Lower leg skin (tissue), 4 donors: ENCODE measurements around the gene P4HA1. TPM values are rescaled to one million over a fixed set of nuclear protein-coding genes. Genes with fewer than 3 reads are reported as not detected.

Experiments used
- DNase-seq, 2 donors: peaks; one replicate each; pipeline ENCODE4 v3.0.0-alpha.2; 2019; ENCODE audit warnings: low spot score in 2 of 2
- H3K4me3 ChIP-seq: fragments of 200-600 bp; sonication (generic); 2 replicates; pipeline ENCODE4 v1.5.1; 2017; ENCODE audit warnings: mild to moderate bottlenecking, low read depth; ENCODE audit not compliant: poor library complexity, severe bottlenecking
- POLR2A ChIP-seq, 2 donors: fragments of 450-650 bp; IDR thresholded peaks; one replicate each; pipeline ENCODE4 v1.6.1; 2016 to 2017; ENCODE audit warnings: antibody characterized with exemption in 2 of 2, mild to moderate bottlenecking in 1 of 2, moderate library complexity in 1 of 2
- WGBS, 2 donors: methylation state at CpG; one replicate each; pipeline ENCODE4 v1.1.5; 2018; 5-methylcytosine and 5-hydroxymethylcytosine counted together
- intact Hi-C: fragments of 100-400 bp; cut with DNase I; formaldehyde crosslinking; loops from one replicate; pipeline ENCODE4 v1.15.0; 2023; ENCODE audit warnings: low total_unique reads
- total RNA-seq, 4 donors: library from RNA; depleted of rRNA; stranded (reverse); fragments of >200 nt; gene quantifications; one replicate each; pipeline ENCODE4 v1.1.0, GENCODE V29; 2016
- TF ChIP-seq, protein P1 (sequence below), 3 donors: fragments of 450-650 bp; IDR thresholded peaks; one replicate each; pipeline ENCODE4 v1.5.1; 2016; ENCODE audit warnings: antibody characterized with exemption in 3 of 3, mild to moderate bottlenecking in 3 of 3, moderate library complexity in 2 of 3

P4HA1 gene
- total RNA-seq, 4 donors from 2014 or later: 14.3 to 29.5 (median 20.5) TPM

DNA sequence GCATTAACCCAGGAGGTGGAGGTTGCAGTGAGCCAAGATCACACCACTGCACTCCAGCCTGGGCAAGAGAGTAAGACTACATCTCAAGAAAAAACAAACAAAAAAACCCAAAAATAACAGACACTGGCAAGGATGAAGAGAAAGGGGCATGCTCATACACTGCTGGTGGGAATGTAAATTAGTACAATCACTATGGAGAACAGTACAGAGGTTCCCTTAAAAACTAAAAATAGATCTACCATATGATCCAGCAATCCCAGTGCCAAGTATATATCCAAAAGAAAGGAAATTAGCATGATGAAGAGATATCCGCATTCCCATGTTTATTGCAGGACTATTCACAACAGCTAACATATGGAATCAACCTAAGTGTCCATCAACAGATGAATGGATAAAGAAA lies 75.6 kb downstream of the P4HA1 start:
- intact Hi-C loops: no loop called here
- 78 to 87% methylated on average over 1 of the region's 1 CpG for whole genome bisulfite sequencing, 2 donors
- no peak overlapping the region for H3K4me3 ChIP-seq
- no peak for DNase-seq
- TF ChIP-seq, protein P1, sequence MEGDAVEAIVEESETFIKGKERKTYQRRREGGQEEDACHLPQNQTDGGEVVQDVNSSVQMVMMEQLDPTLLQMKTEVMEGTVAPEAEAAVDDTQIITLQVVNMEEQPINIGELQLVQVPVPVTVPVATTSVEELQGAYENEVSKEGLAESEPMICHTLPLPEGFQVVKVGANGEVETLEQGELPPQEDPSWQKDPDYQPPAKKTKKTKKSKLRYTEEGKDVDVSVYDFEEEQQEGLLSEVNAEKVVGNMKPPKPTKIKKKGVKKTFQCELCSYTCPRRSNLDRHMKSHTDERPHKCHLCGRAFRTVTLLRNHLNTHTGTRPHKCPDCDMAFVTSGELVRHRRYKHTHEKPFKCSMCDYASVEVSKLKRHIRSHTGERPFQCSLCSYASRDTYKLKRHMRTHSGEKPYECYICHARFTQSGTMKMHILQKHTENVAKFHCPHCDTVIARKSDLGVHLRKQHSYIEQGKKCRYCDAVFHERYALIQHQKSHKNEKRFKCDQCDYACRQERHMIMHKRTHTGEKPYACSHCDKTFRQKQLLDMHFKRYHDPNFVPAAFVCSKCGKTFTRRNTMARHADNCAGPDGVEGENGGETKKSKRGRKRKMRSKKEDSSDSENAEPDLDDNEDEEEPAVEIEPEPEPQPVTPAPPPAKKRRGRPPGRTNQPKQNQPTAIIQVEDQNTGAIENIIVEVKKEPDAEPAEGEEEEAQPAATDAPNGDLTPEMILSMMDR (IDR thresholded peaks at IDR 0.05): no peak
- no peak for TF ChIP-seq POLR2A (IDR thresholded peaks at IDR 0.05)

GRCh38 chr10:73019100-73019499 lies 77.6 kb downstream of the P4HA1 start:
- WGBS, 2 donors: 80 to 94% methylated on average over 1 of the region's 1 CpG
- no peak overlapping the region for H3K4me3 ChIP-seq
- DNase-seq: no peak
- intact Hi-C loops: no loop called here
- TF ChIP-seq, protein P1 (IDR thresholded peaks at IDR 0.05): no peak
- TF ChIP-seq POLR2A (IDR thresholded peaks at IDR 0.05): no peak

GRCh38 chr10:73018632-73019031 lies 78.0 kb downstream of the P4HA1 start:
- 100% methylated on average over 1 of the region's 1 CpG for WGBS, 2 donors

GRCh38 chr10:73017955-73018480 lies 78.6 kb downstream of the P4HA1 start:
- no peak for DNase-seq
- no peak overlapping the region for H3K4me3 ChIP-seq
- WGBS, 2 donors: 48 to 68% methylated on average over 2 of the region's 2 CpGs
- TF ChIP-seq POLR2A (IDR thresholded peaks at IDR 0.05): no peak
- TF ChIP-seq, protein P1 (IDR thresholded peaks at IDR 0.05): no peak
- intact Hi-C loops: no loop called here

More at GRCh38 chr10:73018632-73019031, 78.0 kb downstream of the P4HA1 start:
- no peak overlapping the region for H3K4me3 ChIP-seq
- no peak for DNase-seq
- no peak for TF ChIP-seq POLR2A (IDR thresholded peaks at IDR 0.05)
- TF ChIP-seq, protein P1 (IDR thresholded peaks at IDR 0.05): no peak
- intact Hi-C loops: no loop called here

DNA sequence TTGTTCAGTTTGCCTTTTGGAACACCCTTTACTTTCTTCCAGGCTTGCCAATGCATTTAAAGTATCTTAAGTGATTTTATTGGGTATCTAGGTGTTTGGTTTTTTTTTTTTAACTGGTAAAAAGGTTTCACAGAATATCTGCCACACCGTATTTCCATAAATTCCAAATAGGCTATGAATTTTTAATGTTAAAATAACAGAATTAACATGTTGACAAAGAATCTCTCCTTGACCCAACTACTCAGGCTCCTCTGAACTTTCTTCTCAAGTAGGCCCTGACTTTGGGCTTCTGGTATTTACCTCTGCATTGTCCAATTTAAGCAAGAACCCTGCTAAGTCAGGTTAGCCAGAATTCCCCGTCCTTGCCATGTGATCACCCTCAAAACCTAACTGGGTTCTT lies 80.9 kb downstream of the P4HA1 start:
- WGBS, 2 donors: 92 to 96% methylated on average over 2 of the region's 2 CpGs
- H3K4me3 ChIP-seq: no peak overlapping the region
- TF ChIP-seq, protein P1 (IDR thresholded peaks at IDR 0.05): no peak
- TF ChIP-seq POLR2A (IDR thresholded peaks at IDR 0.05): no peak
- DNase-seq: no peak
- intact Hi-C loops: no loop called here

- no peak overlapping the region for H3K4me3 ChIP-seq
- intact Hi-C loops: no loop called here
- no peak for DNase-seq
- no peak for TF ChIP-seq POLR2A (IDR thresholded peaks at IDR 0.05)
- TF ChIP-seq, protein P1 (IDR thresholded peaks at IDR 0.05): no peak
These were observed 92.8 kb downstream of the P4HA1 start for GRCh38 chr10:73003822-73004221.
